Activated CD8-positive, alpha-beta memory T cell treated with anti-CD3 and anti-CD28 coated beads, Interleukin-2, amount 50 U/mL, for 4 hours (primary cell): ENCODE data around the gene TAF8.

ENCODE experiments used
- DNase-seq: peaks from one replicate; pipeline ENCODE4 v3.0.0-alpha.2; 2020

Gene TAF8

GRCh38 chr6:42125663-42126062 lies 75.3 kb downstream of the TAF8 start:
- DNase-seq, result no peak

DNA sequence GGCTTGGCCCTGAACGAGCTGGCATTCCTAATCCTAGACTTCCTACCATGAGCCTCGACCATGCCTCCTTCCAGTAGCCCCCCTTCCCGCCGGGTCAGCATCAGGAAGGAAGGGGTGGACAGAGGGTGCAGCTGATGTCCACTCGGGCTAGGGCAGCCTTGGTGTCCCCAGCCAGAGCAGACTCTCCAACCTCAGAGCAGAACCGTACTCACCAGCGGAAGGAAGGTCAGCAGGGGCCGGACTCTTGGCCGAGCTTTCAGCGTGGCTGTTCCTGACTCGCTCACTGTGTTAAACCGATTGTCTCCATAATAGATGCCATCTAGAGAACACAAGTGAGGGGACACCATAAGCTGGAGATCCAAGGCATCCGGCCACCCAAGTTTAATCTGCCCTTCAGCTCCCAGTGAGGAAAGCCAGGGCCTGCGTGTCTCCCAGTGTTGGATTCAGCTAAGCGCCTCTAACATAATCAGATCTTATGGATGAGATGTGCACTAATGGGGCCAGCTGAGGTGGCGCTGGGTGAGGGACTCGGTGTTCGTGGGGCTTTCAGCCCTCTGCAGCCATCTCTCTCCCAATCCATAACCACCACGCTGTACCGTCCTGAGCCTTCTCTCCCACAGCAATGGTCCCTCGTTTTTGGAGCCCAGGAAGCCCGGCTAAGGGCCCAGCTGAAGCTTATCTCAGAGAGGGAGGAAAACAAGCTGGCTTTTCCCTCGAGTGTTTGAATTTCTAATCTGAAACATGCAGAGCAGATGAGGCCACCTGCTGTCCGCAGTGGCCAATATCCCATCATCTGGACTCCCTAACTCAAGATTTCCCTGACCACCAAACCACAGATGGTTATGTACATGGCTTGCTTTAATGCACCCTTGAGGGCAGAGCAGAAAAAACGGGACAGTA lies 78.4 kb downstream of the TAF8 start:
- no peak for DNase-seq

DNA sequence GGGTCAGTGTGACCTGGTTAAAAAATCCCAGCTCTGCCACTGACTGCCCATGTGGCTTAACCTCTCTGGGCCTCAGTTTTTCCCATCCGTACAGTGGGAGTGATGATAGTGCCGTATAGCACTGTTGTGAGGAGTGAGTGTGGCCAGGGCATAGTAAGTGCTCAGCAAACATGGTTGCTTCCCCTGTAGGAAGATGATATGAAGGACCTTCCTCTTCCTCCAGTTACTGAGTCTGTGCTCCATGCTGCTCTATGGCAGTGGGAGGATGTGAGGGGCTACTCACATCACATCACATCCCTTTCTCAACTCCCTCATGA lies 79.0 kb downstream of the TAF8 start:
- no peak for DNase-seq

GRCh38 chr6:42131531-42131930 lies 81.2 kb downstream of the TAF8 start:
- DNase-seq, result no peak

DNA sequence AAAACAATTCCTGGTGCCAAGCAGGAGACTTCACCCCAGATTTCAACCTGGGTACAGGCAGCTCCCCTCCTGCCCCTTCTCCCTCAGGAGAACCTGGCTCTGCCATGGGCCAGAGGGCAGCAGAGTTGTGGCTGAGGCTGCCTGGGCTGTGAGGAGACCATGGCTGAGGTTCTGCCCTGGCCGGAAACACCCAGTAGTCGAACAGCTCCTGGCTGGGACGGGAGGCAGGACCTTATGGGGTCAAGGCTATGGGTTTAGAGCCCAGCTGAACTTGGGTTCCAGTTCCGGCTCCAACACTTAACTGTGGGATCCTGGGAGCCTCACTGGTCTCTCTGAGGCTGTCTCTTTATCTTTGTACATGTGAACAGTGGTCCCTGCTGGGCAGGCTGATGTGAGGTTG lies 83.6 kb downstream of the TAF8 start:
- DNase-seq, result no peak

GRCh38 chr6:42135161-42135560 lies 84.8 kb downstream of the TAF8 start:
- DNase-seq, result no peak

DNA sequence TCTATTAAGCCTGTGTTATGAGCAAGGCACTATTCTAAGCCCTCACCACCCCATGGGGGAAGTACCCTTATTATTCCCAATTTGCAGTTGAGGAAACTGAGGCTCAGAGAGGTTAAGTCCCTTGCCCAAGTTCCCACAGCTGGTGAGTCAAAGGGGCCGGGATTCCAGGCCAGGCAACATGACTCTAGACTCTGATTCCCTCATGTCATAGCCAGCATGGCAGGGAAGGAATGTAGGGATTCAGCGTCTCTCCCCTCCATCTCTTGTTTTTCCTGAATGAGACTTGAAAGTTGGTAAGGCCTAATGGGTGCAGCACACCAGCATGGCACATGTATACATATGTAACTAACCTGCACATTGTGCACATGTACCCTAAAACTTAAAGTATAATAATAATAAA lies 85.4 kb downstream of the TAF8 start:
- DNase-seq, result no peak

DNA sequence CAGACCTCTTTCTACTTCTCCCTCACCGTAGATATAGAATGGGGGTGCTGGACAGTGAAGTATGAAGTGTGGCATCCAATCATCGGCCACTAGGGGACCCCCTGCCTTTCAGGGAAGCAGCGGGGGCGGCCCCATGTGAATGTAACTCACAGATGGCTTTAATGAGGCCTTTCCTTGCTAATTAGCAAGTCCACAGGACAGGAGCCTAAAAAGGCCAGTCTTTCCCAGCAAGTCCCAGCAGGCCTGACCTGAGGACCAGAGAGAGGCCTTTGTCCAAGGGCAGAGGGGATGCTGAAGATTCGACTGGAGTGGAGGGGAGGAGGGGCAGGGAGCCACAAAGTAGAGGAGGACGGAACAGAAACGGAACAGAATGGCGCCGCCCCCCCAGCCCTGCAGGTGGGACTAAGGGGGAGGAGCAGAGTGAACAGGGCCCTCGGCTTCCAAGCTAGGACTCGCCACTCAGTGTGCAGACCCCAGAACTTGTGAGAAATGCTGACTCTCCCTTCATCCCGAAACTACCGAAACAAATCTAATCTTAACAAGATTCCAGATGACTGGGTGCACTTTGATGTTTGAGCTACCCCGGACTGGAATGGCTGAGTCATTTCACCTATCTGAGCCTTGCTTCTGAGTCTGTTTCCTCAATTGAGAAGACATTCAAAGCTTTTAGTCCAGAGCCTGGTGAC lies 86.3 kb downstream of the TAF8 start:
- DNase-seq, result peak; percentile 32
